WI38 (cell line): ENCODE data around the gene SFTPB.
"Not testable (repeated sequence)": the region's sequence is repeated elsewhere in the genome, so short reads cannot be mapped to it uniquely, and the experiment has no call there.

Experiments used
- H3K4me3 ChIP-seq: 2 replicates; pipeline ENCODE4 v1.5.1; 2011; ENCODE audit warnings: low read depth, mild to moderate bottlenecking, control low read depth, low read length
- CTCF ChIP-seq: IDR thresholded peaks from 2 replicates; pipeline ENCODE4 v1.5.1; 2012; ENCODE audit warnings: low read depth, mild to moderate bottlenecking, control low read depth, low read length

The SFTPB gene

GRCh38 chr2:85668009-85668856, at the start of gene SFTPB:
Gene SFTPB (minus strand): TSS chr2:85668199. CDS start chr2:85668183, 16 bp downstream.
- no peak for TF ChIP-seq CTCF
- no peak within 1 kb of the TSS for H3K4me3 ChIP-seq

- TF ChIP-seq CTCF, result no peak
- no peak overlapping the region for H3K4me3 ChIP-seq
These were observed 49.5 kb upstream of the SFTPB start for GRCh38 chr2:85717308-85718008.

- no peak overlapping the region for H3K4me3 ChIP-seq
- TF ChIP-seq CTCF, result no peak
These were observed 48.4 kb upstream of the SFTPB start for GRCh38 chr2:85716346-85716914.

GRCh38 chr2:85714841-85715240, 46.8 kb upstream of the SFTPB start:
- H3K4me3 ChIP-seq, result no peak overlapping the region
- TF ChIP-seq CTCF, result no peak

- not testable (repeated sequence) for H3K4me3 ChIP-seq
These were observed 46.4 kb upstream of the SFTPB start for GRCh38 chr2:85714421-85714820.

GRCh38 chr2:85713836-85714235, 45.8 kb upstream of the SFTPB start:
- TF ChIP-seq CTCF, result no peak
- no peak overlapping the region for H3K4me3 ChIP-seq

GRCh38 chr2:85712849-85713612, 45.0 kb upstream of the SFTPB start:
- H3K4me3 ChIP-seq, result no peak overlapping the region
- TF ChIP-seq CTCF, result no peak
